DMS 273 treated with DMSO at 0.1 percent for 48 hours (cell line): ENCODE data around the gene RIOX2.
"Not testable (repeated sequence)": the region's sequence is repeated elsewhere in the genome, so short reads cannot be mapped to it uniquely, and the experiment has no call there.

Experiments
- DNase-seq: peaks from one replicate; lab custom pipeline; 2025; lab: John Stamatoyannopoulos, UW

Gene RIOX2

GRCh38 chr3:97911459-97911858 lies 60.8 kb downstream of the RIOX2 start:
- no peak for DNase-seq

- no peak for DNase-seq
Measured at GRCh38 chr3:97910931-97911351, 61.3 kb downstream of the RIOX2 start.

- DNase-seq = not testable (repeated sequence)
Measured at GRCh38 chr3:97910236-97910831, 61.9 kb downstream of the RIOX2 start.

- DNase-seq = not testable (repeated sequence)
Measured at GRCh38 chr3:97909830-97910229, 62.4 kb downstream of the RIOX2 start.

GRCh38 chr3:97901313-97902248 lies 70.7 kb downstream of the RIOX2 start:
- DNase-seq = no peak

- DNase-seq = no peak
Measured at GRCh38 chr3:97899331-97899730, 72.9 kb downstream of the RIOX2 start.

GRCh38 chr3:97896547-97896946 lies 75.7 kb downstream of the RIOX2 start:
- no peak for DNase-seq

GRCh38 chr3:97896129-97896528 lies 76.1 kb downstream of the RIOX2 start:
- no peak for DNase-seq

GRCh38 chr3:97895216-97895615 lies 77.0 kb downstream of the RIOX2 start:
- no peak for DNase-seq

GRCh38 chr3:97892852-97893251 lies 79.4 kb downstream of the RIOX2 start:
- no peak for DNase-seq
